NCI-H2196 treated with DMSO at 0.1 percent for 48 hours (cell line): ENCODE data around the gene ATP1A3.
"Not testable (repeated sequence)": the region's sequence is repeated elsewhere in the genome, so short reads cannot be mapped to it uniquely, and the experiment has no call there.

Source experiments
- DNase-seq: peaks from one replicate; lab custom pipeline; 2025; ENCODE audit not compliant: unreplicated experiment; lab: John Stamatoyannopoulos, UW

ATP1A3 gene

GRCh38 chr19:41955521-41955920, 38.5 kb downstream of the ATP1A3 start:
- no peak for DNase-seq

GRCh38 chr19:41951686-41952172, 42.3 kb downstream of the ATP1A3 start:
- DNase-seq = peak; percentile 8

- DNase-seq = no peak
These were observed 46.9 kb downstream of the ATP1A3 start for GRCh38 chr19:41947091-41947490.

GRCh38 chr19:41945135-41945766, 48.8 kb downstream of the ATP1A3 start:
- DNase-seq = no peak

- DNase-seq = no peak
These were observed 49.7 kb downstream of the ATP1A3 start for GRCh38 chr19:41944336-41944735.

GRCh38 chr19:41941410-41942202, 52.4 kb downstream of the ATP1A3 start:
- DNase-seq = no peak

GRCh38 chr19:41940731-41941409, 53.2 kb downstream of the ATP1A3 start:
- DNase-seq = no peak

- DNase-seq = peak; percentile 46
These were observed 53.9 kb downstream of the ATP1A3 start for GRCh38 chr19:41939861-41940730.

GRCh38 chr19:41939209-41939608, 54.8 kb downstream of the ATP1A3 start:
- DNase-seq = not testable (repeated sequence)

- no peak for DNase-seq
These were observed 56.2 kb downstream of the ATP1A3 start for GRCh38 chr19:41937525-41938468.

GRCh38 chr19:41936961-41937360, 57.1 kb downstream of the ATP1A3 start:
- no peak for DNase-seq

GRCh38 chr19:41936416-41936850, 57.6 kb downstream of the ATP1A3 start:
- no peak for DNase-seq

GRCh38 chr19:41935760-41936415, 58.1 kb downstream of the ATP1A3 start:
- no peak for DNase-seq

- DNase-seq = peak; percentile 48
These were observed 59.1 kb downstream of the ATP1A3 start for GRCh38 chr19:41934849-41935374.

- DNase-seq = no peak
These were observed 60.2 kb downstream of the ATP1A3 start for GRCh38 chr19:41933693-41934426.

GRCh38 chr19:41932720-41933332, 61.2 kb downstream of the ATP1A3 start:
- DNase-seq = no peak

- DNase-seq = no peak
These were observed 61.7 kb downstream of the ATP1A3 start for GRCh38 chr19:41932259-41932719.
